ENCODE measurements around the gene TBATA.
"Not testable (repeated sequence)": the region's sequence is repeated elsewhere in the genome, so short reads cannot be mapped to it uniquely, and the experiment has no call there.

TBATA gene

DNA sequence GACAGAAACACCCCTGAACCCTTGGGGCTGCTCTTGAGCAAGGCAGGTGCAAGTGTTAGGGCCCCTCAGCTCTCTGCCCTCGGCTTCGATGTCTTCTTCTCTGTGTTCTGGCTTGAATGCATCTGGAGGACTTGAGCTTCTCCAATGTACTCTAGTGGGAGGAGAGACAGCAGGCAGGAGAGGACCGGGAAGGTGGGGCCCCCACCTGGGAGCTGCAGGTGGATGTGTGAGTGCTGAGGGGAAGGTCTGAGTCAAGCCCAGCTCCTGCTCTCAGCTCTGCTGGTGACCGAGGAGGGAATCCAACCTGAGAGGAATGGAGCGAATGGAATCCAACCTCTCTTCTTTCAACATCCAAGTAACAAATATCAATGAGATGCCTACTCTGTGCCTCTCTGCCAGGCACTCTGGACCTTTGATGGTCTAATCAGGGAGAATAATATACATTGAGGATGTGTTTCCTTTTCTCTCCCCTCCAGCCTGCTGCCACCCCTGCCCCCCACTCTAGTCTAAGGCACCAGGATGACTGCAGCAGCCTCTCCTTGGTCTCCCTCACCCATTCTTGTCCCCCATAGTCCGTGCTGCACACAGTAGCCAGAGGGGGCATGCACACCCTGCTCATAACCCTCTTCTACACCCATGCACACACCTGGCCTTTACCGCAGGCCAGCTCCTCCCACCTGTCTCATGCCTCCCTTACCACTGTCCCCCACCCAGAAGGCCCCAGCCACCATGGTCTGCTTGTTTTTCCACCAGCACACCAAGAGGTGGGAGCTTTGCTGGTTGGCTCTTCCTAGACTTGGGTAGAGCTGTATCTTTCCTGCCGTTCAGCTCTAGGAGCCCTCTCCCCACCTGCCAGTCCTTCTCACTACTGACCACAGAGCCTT is 13.6 kb downstream of the TBATA start:
- Histone ChIP-seq H3K79me2 (ENCODE audit: insufficient read depth, low read length) (no peaks in the 10 kb centered on the region), H3K9me3 (ENCODE audit: low read length) (no peaks in the 10 kb centered on the region), H3K9me2 (ENCODE audit: low read depth, low read length) (no peaks in the 10 kb centered on the region), H3K36me3 (ENCODE audit: insufficient read depth, low read length) (no peaks in the 10 kb centered on the region), H3K27me3 (ENCODE audit: insufficient read depth, low read length) (no peaks in the 10 kb centered on the region; the same call in 1 of the 2 replicates), H3K4me1 (ENCODE audit: insufficient read depth, low read length, severe bottlenecking) (no peaks in the 10 kb centered on the region), H3K4me2 (ENCODE audit: low read length) (no peak overlapping the region), H3F3A (ENCODE audit: insufficient read depth, low read length) (no peaks in the 10 kb centered on the region), H3K27ac (ENCODE audit: low read depth, low read length, poor library complexity, severe bottlenecking) (no peak overlapping the region), H2AFZ (ENCODE audit: low read length) (no peak overlapping the region), H4K20me1 (ENCODE audit: insufficient read depth, low read length) (no peaks in the 10 kb centered on the region), H3K9ac (ENCODE audit: low read length) (no peak overlapping the region), H3K4me3 (ENCODE audit: low read depth, low read length, poor library complexity, severe bottlenecking) (no peak overlapping the region)
- TF ChIP-seq, protein P1, sequence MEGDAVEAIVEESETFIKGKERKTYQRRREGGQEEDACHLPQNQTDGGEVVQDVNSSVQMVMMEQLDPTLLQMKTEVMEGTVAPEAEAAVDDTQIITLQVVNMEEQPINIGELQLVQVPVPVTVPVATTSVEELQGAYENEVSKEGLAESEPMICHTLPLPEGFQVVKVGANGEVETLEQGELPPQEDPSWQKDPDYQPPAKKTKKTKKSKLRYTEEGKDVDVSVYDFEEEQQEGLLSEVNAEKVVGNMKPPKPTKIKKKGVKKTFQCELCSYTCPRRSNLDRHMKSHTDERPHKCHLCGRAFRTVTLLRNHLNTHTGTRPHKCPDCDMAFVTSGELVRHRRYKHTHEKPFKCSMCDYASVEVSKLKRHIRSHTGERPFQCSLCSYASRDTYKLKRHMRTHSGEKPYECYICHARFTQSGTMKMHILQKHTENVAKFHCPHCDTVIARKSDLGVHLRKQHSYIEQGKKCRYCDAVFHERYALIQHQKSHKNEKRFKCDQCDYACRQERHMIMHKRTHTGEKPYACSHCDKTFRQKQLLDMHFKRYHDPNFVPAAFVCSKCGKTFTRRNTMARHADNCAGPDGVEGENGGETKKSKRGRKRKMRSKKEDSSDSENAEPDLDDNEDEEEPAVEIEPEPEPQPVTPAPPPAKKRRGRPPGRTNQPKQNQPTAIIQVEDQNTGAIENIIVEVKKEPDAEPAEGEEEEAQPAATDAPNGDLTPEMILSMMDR (IDR thresholded peaks at IDR 0.05; ENCODE audit: low read length), result no peak
- no peak for TF ChIP-seq EZH2 (IDR thresholded peaks at IDR 0.05; ENCODE audit: borderline replicate concordance, low read length)

DNA sequence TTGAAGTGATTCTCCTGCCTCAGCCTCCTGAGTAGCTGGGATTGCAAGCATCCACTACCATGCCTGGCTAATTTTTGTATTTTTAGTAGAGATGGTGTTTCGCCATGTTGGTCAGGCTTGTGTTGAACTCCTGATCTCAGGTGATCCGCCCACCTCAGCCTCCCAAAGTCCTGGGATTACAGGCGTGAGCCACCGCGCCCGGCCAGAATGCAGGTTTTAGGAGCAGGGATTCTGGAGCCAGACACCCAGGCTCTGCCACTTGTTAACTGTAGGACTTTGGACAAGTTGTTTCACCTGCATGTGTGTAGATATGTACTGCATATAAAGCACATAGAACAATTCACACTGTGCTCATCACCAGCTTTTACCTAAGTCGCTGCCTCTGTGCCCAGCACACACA is 14.7 kb downstream of the TBATA start:
- H3F3A ChIP-seq (ENCODE audit: insufficient read depth, low read length); H3K9me3 ChIP-seq (ENCODE audit: low read length); H3K9ac ChIP-seq (ENCODE audit: low read length); H3K36me3 ChIP-seq (ENCODE audit: insufficient read depth, low read length); H3K27ac ChIP-seq (ENCODE audit: low read depth, low read length, poor library complexity, severe bottlenecking); H3K4me1 ChIP-seq (ENCODE audit: insufficient read depth, low read length, severe bottlenecking); H3K9me2 ChIP-seq (ENCODE audit: low read depth, low read length); H4K20me1 ChIP-seq (ENCODE audit: insufficient read depth, low read length); H3K4me3 ChIP-seq (ENCODE audit: low read depth, low read length, poor library complexity, severe bottlenecking); H3K27me3 ChIP-seq (ENCODE audit: insufficient read depth, low read length); H3K4me2 ChIP-seq (ENCODE audit: low read length); H3K79me2 ChIP-seq (ENCODE audit: insufficient read depth, low read length); H2AFZ ChIP-seq (ENCODE audit: low read length): not testable (repeated sequence)

DNA sequence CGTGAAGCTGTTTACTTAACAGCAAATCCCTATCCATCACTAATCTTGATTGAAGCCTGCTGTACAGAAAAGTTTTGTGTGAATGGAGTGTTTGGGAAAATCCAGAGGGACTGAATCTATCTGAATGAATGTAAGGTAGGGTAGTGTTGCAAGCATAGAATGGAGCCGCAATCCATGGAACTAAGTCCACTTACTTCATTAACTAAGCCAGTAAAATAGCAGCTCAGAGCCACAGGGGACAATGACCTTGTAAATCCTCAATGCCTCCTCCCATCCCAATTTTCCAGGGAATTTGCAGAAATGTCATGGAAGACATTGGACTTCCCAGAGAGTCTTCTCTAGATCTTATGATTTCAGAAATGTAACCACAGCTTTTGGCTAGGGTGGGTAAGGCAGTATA is 15.2 kb downstream of the TBATA start:
- no peak overlapping the region for H3K4me3 ChIP-seq (ENCODE audit: low read depth, low read length, poor library complexity, severe bottlenecking)
- no peaks in the 10 kb centered on the region for H3K9me2 ChIP-seq (ENCODE audit: low read depth, low read length)

More for the DNA sequence above, 15.2 kb downstream of the TBATA start:
- Histone ChIP-seq H2AFZ (ENCODE audit: low read length) (no peak overlapping the region), H3K4me2 (ENCODE audit: low read length) (no peak overlapping the region), H3K27me3 (ENCODE audit: insufficient read depth, low read length) (peaks cover 3% of the 10 kb centered on the region; the same call in 1 of the 2 replicates), H4K20me1 (ENCODE audit: insufficient read depth, low read length) (no peaks in the 10 kb centered on the region), H3K36me3 (ENCODE audit: insufficient read depth, low read length) (no peaks in the 10 kb centered on the region; the same call in 1 of the 2 replicates), H3F3A (ENCODE audit: insufficient read depth, low read length) (no peaks in the 10 kb centered on the region), H3K4me1 (ENCODE audit: insufficient read depth, low read length, severe bottlenecking) (no peaks in the 10 kb centered on the region), H3K9me3 (ENCODE audit: low read length) (peaks cover 14% of the 10 kb centered on the region), H3K79me2 (ENCODE audit: insufficient read depth, low read length) (no peaks in the 10 kb centered on the region), H3K9ac (ENCODE audit: low read length) (no peak overlapping the region), H3K27ac (ENCODE audit: low read depth, low read length, poor library complexity, severe bottlenecking) (no peak overlapping the region)
- no peak for TF ChIP-seq EZH2 (IDR thresholded peaks at IDR 0.05; ENCODE audit: borderline replicate concordance, low read length)
- TF ChIP-seq, protein P1 (IDR thresholded peaks at IDR 0.05; ENCODE audit: low read length), result no peak

All from OCI-LY1 (cell line).